Tibial nerve (tissue), 4 donors: ENCODE data around the gene NINJ1.

Experiments used
- EP300 ChIP-seq, 2 donors: sonication (generic); formaldehyde crosslinking; IDR thresholded peaks; one replicate each; pipeline ENCODE4 v1.6.1; 2017; ENCODE audit warnings: antibody characterized with exemption in 2 of 2, mild to moderate bottlenecking in 1 of 2
- POLR2A ChIP-seq, 2 donors: fragments of 450-650 bp; IDR thresholded peaks; one replicate each; pipeline ENCODE4 v1.6.1; 2017; ENCODE audit warnings: antibody characterized with exemption in 2 of 2, mild to moderate bottlenecking in 2 of 2, moderate library complexity in 2 of 2
- TF ChIP-seq, protein P1 (sequence below), 5 experiments: fragments of 200-600 bp in 3 of 5; fragments of 450-650 bp in 2 of 5; sonication (generic) in 3 of 5; IDR thresholded peaks; one replicate each; pipeline ENCODE4 v1.5.1; 2016 to 2019; ENCODE audit warnings: antibody characterized with exemption in 5 of 5, mild to moderate bottlenecking in 3 of 5, moderate library complexity in 2 of 5

DNA sequence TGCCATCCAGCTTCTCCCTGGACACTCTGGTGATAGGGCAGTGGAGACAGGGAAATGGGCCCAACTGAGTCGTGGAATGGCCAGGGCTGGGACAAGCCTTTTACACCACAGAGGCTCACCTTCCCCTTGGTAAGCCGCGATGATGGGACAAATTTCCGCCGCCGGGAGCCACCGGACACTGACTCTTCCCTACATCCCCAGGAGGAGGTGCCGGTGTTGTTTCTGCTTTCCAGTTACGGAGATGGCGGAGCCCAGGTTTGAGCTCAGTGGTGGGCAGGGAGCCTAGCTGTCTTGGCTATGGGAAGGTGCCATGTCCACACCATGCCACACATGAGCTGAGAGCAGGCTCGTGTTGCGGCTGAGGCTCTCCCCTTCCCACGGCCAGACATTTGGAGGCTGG is 30.0 kb upstream of the NINJ1 start:
- TF ChIP-seq, protein P1, sequence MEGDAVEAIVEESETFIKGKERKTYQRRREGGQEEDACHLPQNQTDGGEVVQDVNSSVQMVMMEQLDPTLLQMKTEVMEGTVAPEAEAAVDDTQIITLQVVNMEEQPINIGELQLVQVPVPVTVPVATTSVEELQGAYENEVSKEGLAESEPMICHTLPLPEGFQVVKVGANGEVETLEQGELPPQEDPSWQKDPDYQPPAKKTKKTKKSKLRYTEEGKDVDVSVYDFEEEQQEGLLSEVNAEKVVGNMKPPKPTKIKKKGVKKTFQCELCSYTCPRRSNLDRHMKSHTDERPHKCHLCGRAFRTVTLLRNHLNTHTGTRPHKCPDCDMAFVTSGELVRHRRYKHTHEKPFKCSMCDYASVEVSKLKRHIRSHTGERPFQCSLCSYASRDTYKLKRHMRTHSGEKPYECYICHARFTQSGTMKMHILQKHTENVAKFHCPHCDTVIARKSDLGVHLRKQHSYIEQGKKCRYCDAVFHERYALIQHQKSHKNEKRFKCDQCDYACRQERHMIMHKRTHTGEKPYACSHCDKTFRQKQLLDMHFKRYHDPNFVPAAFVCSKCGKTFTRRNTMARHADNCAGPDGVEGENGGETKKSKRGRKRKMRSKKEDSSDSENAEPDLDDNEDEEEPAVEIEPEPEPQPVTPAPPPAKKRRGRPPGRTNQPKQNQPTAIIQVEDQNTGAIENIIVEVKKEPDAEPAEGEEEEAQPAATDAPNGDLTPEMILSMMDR (IDR thresholded peaks at IDR 0.05): no peak
- TF ChIP-seq POLR2A (IDR thresholded peaks at IDR 0.05): no peak
- no peak for TF ChIP-seq EP300 (IDR thresholded peaks at IDR 0.05)
